ENCODE data around the gene PAIP2.

GRCh38 chr5:139344177-139344576 is 2.5 kb downstream of the PAIP2 start:
- no peak for TF ChIP-seq CTCF (IDR thresholded peaks at IDR 0.05)
- TF ChIP-seq POLR2A (IDR thresholded peaks at IDR 0.05), result no peak
- no peak for TF ChIP-seq EP300 (IDR thresholded peaks at IDR 0.05)
